ENCODE measurements around the gene MTA1.

The MTA1 gene

GRCh38 chr14:105386581-105387529 lies 32.8 kb upstream of the MTA1 start:
- in situ Hi-C loops (cut with MboI; ENCODE audit: low sequenced_read_pairs): no loop called here

- in situ Hi-C loops (cut with MboI; ENCODE audit: low sequenced_read_pairs): no loop called here
These were observed 32.1 kb upstream of the MTA1 start for GRCh38 chr14:105387530-105387922.

- in situ Hi-C loops (cut with MboI; ENCODE audit: low sequenced_read_pairs): no loop called here
These were observed 31.3 kb upstream of the MTA1 start for GRCh38 chr14:105388110-105388951.

- in situ Hi-C loops (cut with MboI; ENCODE audit: low sequenced_read_pairs): no loop called here
These were observed 30.7 kb upstream of the MTA1 start for GRCh38 chr14:105388976-105389375.

- in situ Hi-C loops (cut with MboI; ENCODE audit: low sequenced_read_pairs): no loop called here
These were observed 30.1 kb upstream of the MTA1 start for GRCh38 chr14:105389534-105389933.

- in situ Hi-C loops (cut with MboI; ENCODE audit: low sequenced_read_pairs): no loop called here
These were observed 29.4 kb upstream of the MTA1 start for GRCh38 chr14:105389976-105390848.

- in situ Hi-C loops (cut with MboI; ENCODE audit: low sequenced_read_pairs): no loop called here
These were observed 28.7 kb upstream of the MTA1 start for GRCh38 chr14:105390849-105391500.

- in situ Hi-C loops (cut with MboI; ENCODE audit: low sequenced_read_pairs): no loop called here
These were observed 28.1 kb upstream of the MTA1 start for GRCh38 chr14:105391541-105391940.

GRCh38 chr14:105392131-105393090 lies 27.2 kb upstream of the MTA1 start:
- in situ Hi-C loops (cut with MboI; ENCODE audit: low sequenced_read_pairs): no loop called here

GRCh38 chr14:105393151-105393550 lies 26.5 kb upstream of the MTA1 start:
- in situ Hi-C loops (cut with MboI; ENCODE audit: low sequenced_read_pairs): no loop called here

GRCh38 chr14:105394714-105395537 lies 24.7 kb upstream of the MTA1 start:
- in situ Hi-C loops (cut with MboI; ENCODE audit: low sequenced_read_pairs): no loop called here

GRCh38 chr14:105395538-105395854 lies 24.1 kb upstream of the MTA1 start:
- in situ Hi-C loops (cut with MboI; ENCODE audit: low sequenced_read_pairs): no loop called here

GRCh38 chr14:105397350-105397931 lies 22.2 kb upstream of the MTA1 start:
- in situ Hi-C loops (cut with MboI; ENCODE audit: low sequenced_read_pairs): no loop called here

GRCh38 chr14:105398044-105398725 lies 21.4 kb upstream of the MTA1 start, which contains the start of gene TEX22:
Gene TEX22 (plus strand): TSS chr14:105398538. CDS start chr14:105399341, 803 bp downstream.
- in situ Hi-C loops (cut with MboI; ENCODE audit: low sequenced_read_pairs): no loop called here

- in situ Hi-C loops (cut with MboI; ENCODE audit: low sequenced_read_pairs): no loop called here
These were observed 20.7 kb upstream of the MTA1 start for GRCh38 chr14:105398726-105399465.

GRCh38 chr14:105399466-105399775 lies 20.2 kb upstream of the MTA1 start:
- in situ Hi-C loops (cut with MboI; ENCODE audit: low sequenced_read_pairs): no loop called here

GRCh38 chr14:105400016-105400415 lies 19.6 kb upstream of the MTA1 start:
- in situ Hi-C loops (cut with MboI; ENCODE audit: low sequenced_read_pairs): no loop called here
